ENCODE results near the gene FBXO45.
A peak's percentile ranks its signal among the peaks of the same experiment; 100 is the strongest.
"Not testable (repeated sequence)": the region's sequence is repeated elsewhere in the genome, so short reads cannot be mapped to it uniquely, and the experiment has no call there.

The FBXO45 gene

GRCh38 chr3:196620161-196620604 lies 51.7 kb downstream of the FBXO45 start:
- DNase-seq = no peak

GRCh38 chr3:196620684-196621083 lies 52.2 kb downstream of the FBXO45 start:
- no peak for DNase-seq

- no peak for DNase-seq
Measured at GRCh38 chr3:196621611-196622010, 53.2 kb downstream of the FBXO45 start.

GRCh38 chr3:196624067-196624790 lies 55.8 kb downstream of the FBXO45 start:
- DNase-seq = no peak

- DNase-seq = no peak
Measured at GRCh38 chr3:196624907-196625306, 56.4 kb downstream of the FBXO45 start.

GRCh38 chr3:196625331-196625730 lies 56.9 kb downstream of the FBXO45 start:
- no peak for DNase-seq

- no peak for DNase-seq
Measured at GRCh38 chr3:196627918-196628231, 59.4 kb downstream of the FBXO45 start.

- DNase-seq = no peak
Measured at GRCh38 chr3:196629228-196629627, 60.8 kb downstream of the FBXO45 start.

- DNase-seq = no peak
Measured at GRCh38 chr3:196631682-196632045, 63.2 kb downstream of the FBXO45 start.

GRCh38 chr3:196632046-196632751 lies 63.7 kb downstream of the FBXO45 start:
- peak; percentile 99 for DNase-seq

GRCh38 chr3:196633555-196634151 lies 65.2 kb downstream of the FBXO45 start:
- no peak for DNase-seq

- no peak for DNase-seq
Measured at GRCh38 chr3:196634224-196634623, 65.8 kb downstream of the FBXO45 start.

GRCh38 chr3:196634829-196635228 lies 66.4 kb downstream of the FBXO45 start:
- DNase-seq = no peak

GRCh38 chr3:196636369-196637349 lies 68.2 kb downstream of the FBXO45 start:
- no peak for DNase-seq

GRCh38 chr3:196637941-196638340 lies 69.5 kb downstream of the FBXO45 start:
- DNase-seq = not testable (repeated sequence)
